22Rv1 (cell line): ENCODE data around the gene STX12.
"Not testable (repeated sequence)": the region's sequence is repeated elsewhere in the genome, so short reads cannot be mapped to it uniquely, and the experiment has no call there.

Experiments used
- ZFX ChIP-seq: fragments of 450-650 bp; IDR thresholded peaks from 2 replicates; pipeline ENCODE4 v1.6.1; 2017; ENCODE audit warnings: antibody characterized with exemption, borderline replicate concordance
- TF ChIP-seq, protein P1 (sequence below): fragments of 450-650 bp; IDR thresholded peaks from 2 replicates; pipeline ENCODE4 v1.5.1; 2017; ENCODE audit warnings: mild to moderate bottlenecking

DNA sequence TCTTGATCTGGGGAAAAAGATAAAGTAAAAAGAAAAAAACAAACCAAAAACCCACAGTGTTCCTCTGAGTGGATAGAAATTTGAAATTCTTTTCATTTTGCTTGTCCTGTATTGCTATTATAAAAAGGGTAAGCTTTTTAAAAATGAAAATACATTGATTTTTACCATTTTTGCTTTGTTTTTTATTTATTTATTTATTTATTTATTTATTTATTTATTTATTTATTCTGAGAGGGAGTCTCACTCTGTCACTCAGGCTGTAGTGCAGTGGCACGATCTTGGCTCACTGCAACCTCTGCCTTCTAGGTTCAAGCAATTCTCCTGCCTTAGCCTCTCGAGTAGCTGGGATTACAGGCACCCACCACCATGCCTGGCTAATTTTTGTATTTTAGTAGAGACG, 35.1 kb downstream of the STX12 start:
- TF ChIP-seq, protein P1, sequence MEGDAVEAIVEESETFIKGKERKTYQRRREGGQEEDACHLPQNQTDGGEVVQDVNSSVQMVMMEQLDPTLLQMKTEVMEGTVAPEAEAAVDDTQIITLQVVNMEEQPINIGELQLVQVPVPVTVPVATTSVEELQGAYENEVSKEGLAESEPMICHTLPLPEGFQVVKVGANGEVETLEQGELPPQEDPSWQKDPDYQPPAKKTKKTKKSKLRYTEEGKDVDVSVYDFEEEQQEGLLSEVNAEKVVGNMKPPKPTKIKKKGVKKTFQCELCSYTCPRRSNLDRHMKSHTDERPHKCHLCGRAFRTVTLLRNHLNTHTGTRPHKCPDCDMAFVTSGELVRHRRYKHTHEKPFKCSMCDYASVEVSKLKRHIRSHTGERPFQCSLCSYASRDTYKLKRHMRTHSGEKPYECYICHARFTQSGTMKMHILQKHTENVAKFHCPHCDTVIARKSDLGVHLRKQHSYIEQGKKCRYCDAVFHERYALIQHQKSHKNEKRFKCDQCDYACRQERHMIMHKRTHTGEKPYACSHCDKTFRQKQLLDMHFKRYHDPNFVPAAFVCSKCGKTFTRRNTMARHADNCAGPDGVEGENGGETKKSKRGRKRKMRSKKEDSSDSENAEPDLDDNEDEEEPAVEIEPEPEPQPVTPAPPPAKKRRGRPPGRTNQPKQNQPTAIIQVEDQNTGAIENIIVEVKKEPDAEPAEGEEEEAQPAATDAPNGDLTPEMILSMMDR, result not testable (repeated sequence)
- not testable (repeated sequence) for TF ChIP-seq ZFX
